Stimulated activated naive CD8-positive, alpha-beta T cell treated with anti-CD3 and anti-CD28 coated beads, Interleukin-15, amount 100 ng/mL, for 72 hours (primary cell): ENCODE measurements around the gene EEF1AKMT2.
"Not testable (repeated sequence)": the region's sequence is repeated elsewhere in the genome, so short reads cannot be mapped to it uniquely, and the experiment has no call there.

ENCODE experiments used
- ATAC-seq: fragments of 150-1000 bp; cut with Tn5 transposase; 2 replicates; pipeline ENCODE4 v1.10.0; 2021; ENCODE audit warnings: mild to moderate bottlenecking, moderate library complexity
- DNase-seq, 2 donors: peaks; one replicate each; pipeline ENCODE4 v3.0.0; 2021 to 2022
- H3K27ac Mint-ChIP-seq, 2 donors: one replicate each; pipeline ENCODE4 v1.8.0; 2022; ENCODE audit warnings: mild to moderate bottlenecking in 2 of 2, mixed read lengths in 2 of 2, moderate library complexity in 2 of 2
- H3K27me3 Mint-ChIP-seq: one replicate; pipeline ENCODE4 v1.8.0; 2022; ENCODE audit warnings: mixed read lengths
- H3K4me1 Mint-ChIP-seq: one replicate; pipeline ENCODE4 v1.8.0; 2022; ENCODE audit warnings: mild to moderate bottlenecking, mixed read lengths
- H3K4me3 Mint-ChIP-seq, 2 donors: one replicate each; pipeline ENCODE4 v1.8.0; 2022; ENCODE audit warnings: mild to moderate bottlenecking in 2 of 2, mixed read lengths in 2 of 2, moderate library complexity in 1 of 2
- H3K9me3 Mint-ChIP-seq, 2 donors: one replicate each; pipeline ENCODE4 v1.8.0; 2022; ENCODE audit warnings: mixed read lengths in 2 of 2

The EEF1AKMT2 gene

DNA sequence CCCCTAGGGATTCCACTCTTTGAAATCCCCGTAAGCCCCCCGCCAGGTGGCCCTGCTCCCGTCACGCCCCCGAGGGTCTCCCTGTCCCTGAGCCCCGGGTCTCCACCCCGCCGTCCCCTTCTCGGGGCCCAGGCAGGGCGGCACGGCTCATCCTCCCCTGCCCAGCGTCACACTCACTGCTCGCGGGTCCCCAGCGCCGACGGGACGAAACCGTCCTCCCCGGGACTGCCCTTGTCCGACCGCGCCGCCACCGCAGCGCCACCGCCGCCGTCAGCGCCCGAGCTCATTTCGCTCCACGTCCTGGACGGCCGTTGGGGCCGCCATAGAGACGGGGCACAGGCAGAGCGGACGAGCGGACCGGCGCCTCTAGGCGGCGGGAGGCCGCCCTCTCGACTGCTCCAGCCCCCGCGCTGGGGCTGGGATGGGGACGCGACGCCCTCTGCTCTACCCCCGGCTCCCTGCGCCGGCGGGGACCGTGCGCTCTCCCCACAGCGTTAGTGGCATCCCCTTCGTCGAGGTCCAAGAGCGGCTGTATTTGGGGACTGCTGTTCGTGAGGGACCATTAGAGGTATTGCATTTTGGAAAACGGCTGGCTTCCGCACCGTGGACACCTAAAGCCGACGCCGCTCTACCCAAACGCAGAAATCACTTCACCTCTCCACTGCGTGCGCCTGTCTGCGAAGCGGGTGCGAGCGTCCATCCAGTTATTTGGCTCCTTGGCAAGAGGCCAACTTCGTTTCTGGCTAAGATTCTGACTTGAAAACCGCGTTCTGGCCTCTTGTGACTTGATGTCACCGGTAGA is at the start of gene EEF1AKMT2:
EEF1AKMT2 (minus strand) TSS at position 341 of the 802 bp plus-strand sequence; CDS start at position 287, 54 bp downstream.
- DNase-seq = peak; percentile 90 to 91
- H3K4me3 Mint-ChIP-seq = peak within 1 kb of the TSS; percentile 90 to 97
- H3K9me3 Mint-ChIP-seq = no peaks in the 10 kb centered on the region
- peak; percentile 99 for ATAC-seq
- peaks cover 16% of the 10 kb centered on the region for H3K4me1 Mint-ChIP-seq
- H3K27ac Mint-ChIP-seq = peak within 1 kb of the TSS; percentile 98
- H3K27me3 Mint-ChIP-seq = no peaks in the 10 kb centered on the region

DNA sequence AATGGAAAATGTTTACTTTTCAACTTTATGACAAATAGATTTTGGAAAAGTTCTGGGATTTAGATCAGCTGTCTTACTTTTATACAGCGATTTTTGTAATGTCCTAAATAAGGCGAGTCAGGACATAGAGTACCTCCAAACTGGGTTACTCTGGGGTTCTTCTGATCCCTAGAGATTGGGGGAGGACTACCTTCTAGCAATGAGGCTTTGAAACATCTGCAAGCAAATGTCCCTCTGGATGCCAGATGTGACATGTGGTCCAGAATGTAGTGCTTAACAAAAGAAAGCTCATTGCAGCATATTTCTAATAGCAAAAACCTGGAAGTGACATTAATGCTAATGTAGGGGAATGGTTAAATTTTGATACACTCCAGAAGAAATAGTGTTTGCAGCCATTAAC is 46.0 kb upstream of the EEF1AKMT2 start:
- DNase-seq (no peak), ATAC-seq (no peak)
- H3K4me3 Mint-ChIP-seq = no peak overlapping the region
- no peaks in the 10 kb centered on the region for H3K9me3 Mint-ChIP-seq
- H3K4me1 Mint-ChIP-seq = no peaks in the 10 kb centered on the region
- H3K27ac Mint-ChIP-seq = no peak overlapping the region
- no peaks in the 10 kb centered on the region for H3K27me3 Mint-ChIP-seq

DNA sequence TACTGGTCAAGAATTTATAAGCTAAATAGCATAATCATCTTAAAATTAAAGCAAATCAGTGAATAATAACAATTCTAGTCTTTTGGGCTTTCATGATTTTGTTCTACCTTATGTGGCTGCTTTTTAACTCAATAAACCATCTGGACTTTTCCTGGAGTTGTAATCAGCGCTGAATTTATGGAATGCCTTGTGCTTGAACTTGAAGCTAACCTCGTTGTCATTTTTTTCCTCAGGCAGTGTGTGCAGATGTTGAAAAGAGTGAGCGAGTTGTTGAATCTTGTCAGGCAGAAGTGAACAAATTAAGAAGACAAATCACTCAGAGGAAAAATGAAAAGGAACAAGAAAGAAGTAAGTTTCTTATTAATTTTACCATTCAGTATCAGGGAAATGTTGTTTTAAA is 39.4 kb upstream of the EEF1AKMT2 start:
- Mint-ChIP-seq H3K4me1 (no peaks in the 10 kb centered on the region), H3K4me3 (no peak overlapping the region), H3K9me3 (no peaks in the 10 kb centered on the region), H3K27me3 (no peaks in the 10 kb centered on the region), H3K27ac (no peak overlapping the region)
- no peak for DNase-seq
- no peak for ATAC-seq

DNA sequence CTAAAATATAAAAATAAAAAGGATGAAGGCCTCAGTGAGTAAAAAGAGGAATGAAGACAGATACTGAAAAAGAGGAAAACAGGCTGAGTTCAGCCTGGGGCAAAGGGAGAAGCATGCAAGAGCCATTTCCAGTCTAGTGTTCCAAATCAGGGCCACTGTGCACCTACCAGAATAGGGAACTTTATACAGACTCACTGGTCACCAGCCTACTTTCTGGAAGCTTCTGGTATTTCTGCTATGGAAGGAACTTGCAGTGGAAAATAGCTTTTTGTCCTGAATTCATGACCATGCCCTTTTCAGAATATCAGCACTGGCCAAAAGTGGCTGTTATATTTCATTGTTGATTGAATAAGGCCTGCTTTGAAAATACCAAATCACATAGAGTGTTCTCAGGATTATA is 38.8 kb upstream of the EEF1AKMT2 start:
- ATAC-seq = no peak
- Mint-ChIP-seq H3K9me3 (no peaks in the 10 kb centered on the region), H3K4me3 (no peak overlapping the region), H3K27me3 (no peaks in the 10 kb centered on the region), H3K27ac (peak overlapping the region in 1 of 2 donors; percentile 46), H3K4me1 (no peaks in the 10 kb centered on the region)
- DNase-seq = no peak

DNA sequence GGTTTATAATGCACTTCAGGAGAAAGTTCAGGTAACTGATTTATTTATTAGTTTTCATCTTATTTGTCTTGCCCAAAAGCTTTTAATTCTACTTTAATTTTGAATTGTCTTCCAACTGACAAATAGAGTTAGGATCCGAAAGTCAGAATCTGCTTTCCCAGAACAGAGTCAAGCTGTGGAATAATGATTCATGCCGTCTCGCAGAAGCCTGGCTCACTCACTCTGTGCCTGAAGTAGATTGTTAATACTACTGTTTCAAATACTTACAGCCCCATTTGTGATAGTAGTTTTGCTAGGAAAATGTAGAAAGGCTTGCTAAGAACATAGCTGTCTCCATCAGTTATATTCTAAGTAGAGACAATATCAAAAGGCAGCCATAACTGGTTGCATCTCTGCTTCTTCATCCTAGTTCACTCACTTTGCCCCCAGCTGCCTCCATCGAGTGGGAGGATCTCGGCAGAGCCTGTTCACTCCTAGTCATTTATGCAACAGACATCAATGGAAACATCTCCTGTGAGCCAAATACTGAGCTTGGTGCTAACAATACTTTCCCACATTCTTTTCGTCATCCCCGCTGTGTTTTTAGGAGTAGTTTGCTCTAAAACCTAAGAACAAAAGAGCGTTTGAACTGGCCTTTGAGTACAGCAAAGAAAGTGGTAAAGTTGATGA is 37.9 kb upstream of the EEF1AKMT2 start:
- no peaks in the 10 kb centered on the region for H3K4me1 Mint-ChIP-seq
- no peak for ATAC-seq
- H3K4me3 Mint-ChIP-seq = no peak overlapping the region
- H3K9me3 Mint-ChIP-seq = no peaks in the 10 kb centered on the region
- no peaks in the 10 kb centered on the region for H3K27me3 Mint-ChIP-seq
- peak overlapping the region in 1 of 2 donors; percentile 74 for H3K27ac Mint-ChIP-seq
- DNase-seq = no peak

DNA sequence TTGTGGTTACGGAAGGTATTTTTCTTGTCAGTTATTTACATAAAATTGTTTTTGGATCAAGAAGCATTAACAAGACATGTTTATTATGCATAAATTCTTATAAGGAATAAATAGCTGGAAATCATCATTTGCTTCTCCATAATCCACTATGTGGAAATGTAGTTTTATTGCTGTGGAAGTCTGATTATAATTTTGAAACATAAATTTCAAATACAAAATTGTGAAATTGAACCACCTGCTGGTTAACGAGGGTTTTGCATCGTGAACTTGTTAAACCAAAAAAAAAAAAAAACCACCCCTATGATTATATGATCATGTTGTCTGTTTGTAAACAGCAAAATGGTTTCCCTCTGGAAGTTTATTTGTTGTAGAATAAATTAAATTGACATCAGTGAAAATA is 35.8 kb upstream of the EEF1AKMT2 start:
- no peak for DNase-seq

DNA sequence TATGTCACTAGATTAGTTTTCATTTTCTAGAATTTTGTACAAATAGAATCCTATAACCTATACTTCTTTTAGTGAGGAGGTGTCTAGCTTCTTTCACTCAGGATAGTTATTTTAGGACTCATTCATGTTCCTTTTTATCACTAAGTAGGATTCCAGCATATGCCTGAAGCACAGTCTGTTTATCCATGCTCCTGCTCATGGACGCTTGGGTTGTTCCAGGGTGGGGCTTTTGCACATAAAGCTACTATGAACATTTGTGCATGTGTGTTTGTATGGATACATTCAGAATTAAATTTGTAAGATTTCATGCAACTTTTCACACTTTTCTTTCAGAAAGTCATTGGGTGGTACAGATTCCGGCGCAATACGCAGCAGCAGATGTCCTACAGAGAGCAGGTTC is 34.6 kb upstream of the EEF1AKMT2 start:
- Mint-ChIP-seq H3K4me3 (no peak overlapping the region), H3K27ac (no peak overlapping the region), H3K27me3 (no peaks in the 10 kb centered on the region), H3K9me3 (no peaks in the 10 kb centered on the region), H3K4me1 (no peaks in the 10 kb centered on the region)
- DNase-seq = no peak
- ATAC-seq = no peak

More for the DNA sequence above, 35.8 kb upstream of the EEF1AKMT2 start:
- no peak overlapping the region for H3K4me3 Mint-ChIP-seq
- H3K27me3 Mint-ChIP-seq = no peaks in the 10 kb centered on the region
- ATAC-seq = no peak
- H3K9me3 Mint-ChIP-seq = no peaks in the 10 kb centered on the region
- no peak overlapping the region for H3K27ac Mint-ChIP-seq
- no peaks in the 10 kb centered on the region for H3K4me1 Mint-ChIP-seq

DNA sequence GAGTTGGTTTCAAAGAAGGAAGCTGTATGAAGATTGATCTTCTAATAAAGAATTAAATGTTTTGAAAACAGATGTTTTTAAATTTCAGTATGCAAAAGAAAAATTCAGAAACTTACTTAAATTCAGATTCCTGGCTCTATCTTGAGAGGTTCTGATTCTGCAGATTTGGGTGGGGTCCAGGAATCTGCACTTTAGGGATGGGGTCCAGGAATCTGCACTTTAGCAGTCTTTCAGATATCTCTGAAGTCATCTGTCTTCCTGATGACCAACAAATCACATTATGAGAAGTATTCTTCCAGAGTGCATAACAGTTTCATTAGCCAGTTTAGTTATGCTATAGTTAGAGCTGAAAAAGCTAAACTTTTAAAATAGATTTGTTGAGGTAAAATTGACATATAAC is 34.0 kb upstream of the EEF1AKMT2 start:
- H3K4me3 Mint-ChIP-seq = no peak overlapping the region
- ATAC-seq (no peak), DNase-seq (no peak)
- H3K27me3 Mint-ChIP-seq = no peaks in the 10 kb centered on the region
- H3K27ac Mint-ChIP-seq = no peak overlapping the region
- no peaks in the 10 kb centered on the region for H3K4me1 Mint-ChIP-seq
- H3K9me3 Mint-ChIP-seq = no peaks in the 10 kb centered on the region

DNA sequence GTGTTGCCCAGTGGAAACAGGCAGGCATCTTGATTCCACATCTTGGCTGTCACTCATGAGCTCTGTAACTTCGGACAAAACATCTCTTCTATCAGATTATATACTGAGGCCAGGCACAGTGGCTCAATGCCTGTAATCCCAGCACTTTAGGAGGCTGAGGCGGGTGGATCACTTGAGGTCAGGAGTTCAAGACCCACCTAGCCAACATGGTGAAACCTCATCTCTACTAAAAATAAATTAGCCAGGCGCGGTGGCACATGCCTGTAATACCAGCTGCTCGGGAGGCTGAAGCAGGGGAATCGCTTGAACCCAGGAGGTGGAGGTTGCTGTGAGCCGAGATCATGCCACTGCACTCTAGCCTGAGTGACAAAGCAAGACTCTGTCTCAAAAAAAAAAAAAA is 33.2 kb upstream of the EEF1AKMT2 start:
- not testable (repeated sequence) for ATAC-seq, H3K27me3 Mint-ChIP-seq, DNase-seq, H3K4me1 Mint-ChIP-seq, H3K27ac Mint-ChIP-seq, H3K4me3 Mint-ChIP-seq, H3K9me3 Mint-ChIP-seq

DNA sequence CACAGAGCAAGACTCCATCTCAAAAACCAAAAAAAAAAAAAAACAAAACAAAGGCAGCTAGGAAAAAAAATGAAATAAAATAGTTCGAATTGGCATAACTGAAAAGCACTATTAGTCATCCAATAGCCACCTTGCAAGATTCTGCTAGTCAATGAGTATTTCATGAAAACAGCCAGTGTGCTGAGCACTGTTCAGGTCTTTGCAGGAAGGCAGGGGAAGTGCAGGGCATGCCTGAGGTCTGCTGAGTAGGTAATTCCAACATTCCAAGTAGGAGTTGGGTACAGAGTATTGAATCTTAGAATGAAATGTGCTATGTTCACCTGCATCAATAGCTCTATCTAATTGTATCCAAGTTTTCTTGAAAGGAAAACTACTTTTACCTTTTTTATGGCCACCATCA is 32.8 kb upstream of the EEF1AKMT2 start:
- ATAC-seq = no peak
- no peak for DNase-seq
- Mint-ChIP-seq H3K4me3 (no peak overlapping the region), H3K9me3 (no peaks in the 10 kb centered on the region), H3K4me1 (no peaks in the 10 kb centered on the region), H3K27ac (peak overlapping the region; percentile 25 to 88), H3K27me3 (no peaks in the 10 kb centered on the region)

DNA sequence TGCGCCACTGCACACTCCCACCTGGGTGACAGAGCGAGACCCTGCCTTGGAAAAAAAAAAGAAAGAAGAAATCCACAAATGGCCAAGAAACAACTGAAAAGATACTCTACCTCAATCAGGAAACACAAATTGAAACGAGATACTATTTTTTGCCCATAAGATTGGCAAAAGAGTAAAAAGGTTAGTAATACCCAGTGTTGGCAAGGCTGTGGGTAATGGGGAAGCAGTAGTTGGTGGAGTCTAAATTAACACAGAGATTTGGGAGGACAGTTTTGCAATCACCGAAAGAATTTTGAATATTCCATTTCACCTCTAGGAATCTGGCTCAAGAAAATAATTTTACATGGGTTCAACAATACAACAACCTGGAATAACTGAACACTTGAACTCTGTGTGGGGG is 29.8 kb upstream of the EEF1AKMT2 start:
- ATAC-seq (no peak), DNase-seq (no peak)
- Mint-ChIP-seq H3K4me1 (no peaks in the 10 kb centered on the region), H3K27me3 (no peaks in the 10 kb centered on the region), H3K9me3 (no peaks in the 10 kb centered on the region), H3K4me3 (no peak overlapping the region), H3K27ac (no peak overlapping the region)

DNA sequence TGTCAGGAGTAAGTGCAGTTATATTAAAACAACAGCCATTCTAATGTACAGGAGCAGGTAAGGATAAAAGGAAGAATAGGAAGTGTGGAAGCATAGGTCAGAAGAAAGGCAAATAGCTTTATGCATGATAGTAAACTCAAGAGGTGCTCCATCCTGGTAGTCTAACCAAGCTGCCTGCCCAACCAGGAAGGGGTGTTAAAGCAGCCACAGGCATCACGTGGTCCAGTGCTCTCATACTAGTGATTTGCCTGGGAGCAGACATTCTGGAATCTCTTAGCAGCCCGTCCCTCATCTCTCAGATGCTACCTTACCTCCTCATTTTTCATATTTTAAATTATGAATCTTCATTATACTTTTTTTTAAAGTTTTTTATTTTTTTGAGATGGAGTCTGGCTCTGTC is 28.4 kb upstream of the EEF1AKMT2 start:
- ATAC-seq = no peak
- Mint-ChIP-seq H3K4me3 (no peak overlapping the region), H3K9me3 (no peaks in the 10 kb centered on the region), H3K27me3 (no peaks in the 10 kb centered on the region), H3K4me1 (no peaks in the 10 kb centered on the region), H3K27ac (no peak overlapping the region)
- no peak for DNase-seq

DNA sequence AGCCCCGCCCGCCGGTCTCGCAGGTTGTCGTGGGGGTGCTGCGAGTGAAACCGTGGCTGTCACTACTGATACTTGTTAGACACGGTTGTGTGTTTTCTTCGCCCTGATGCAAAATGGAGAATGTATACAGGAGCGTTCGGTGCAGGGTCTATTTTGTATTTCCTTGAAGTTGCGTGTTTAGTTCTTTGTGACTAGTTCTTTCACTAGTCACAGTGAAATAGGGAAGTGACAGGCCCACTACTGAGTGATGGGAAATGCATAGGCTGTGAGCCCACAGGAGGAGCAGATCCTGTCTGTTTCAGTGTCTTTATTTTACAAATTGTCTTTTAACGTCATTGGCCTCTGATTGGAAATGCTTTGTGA is 10.6 kb upstream of the EEF1AKMT2 start:
- peaks cover 17% of the 10 kb centered on the region for H3K4me1 Mint-ChIP-seq
- H3K27me3 Mint-ChIP-seq = no peaks in the 10 kb centered on the region
- DNase-seq = peak in 1 of 2 donors; percentile 15
- peak overlapping the region; percentile 94 for H3K27ac Mint-ChIP-seq
- H3K4me3 Mint-ChIP-seq = peak overlapping the region; percentile 89 to 92
- H3K9me3 Mint-ChIP-seq = no peaks in the 10 kb centered on the region
- ATAC-seq = peak; percentile 34

DNA sequence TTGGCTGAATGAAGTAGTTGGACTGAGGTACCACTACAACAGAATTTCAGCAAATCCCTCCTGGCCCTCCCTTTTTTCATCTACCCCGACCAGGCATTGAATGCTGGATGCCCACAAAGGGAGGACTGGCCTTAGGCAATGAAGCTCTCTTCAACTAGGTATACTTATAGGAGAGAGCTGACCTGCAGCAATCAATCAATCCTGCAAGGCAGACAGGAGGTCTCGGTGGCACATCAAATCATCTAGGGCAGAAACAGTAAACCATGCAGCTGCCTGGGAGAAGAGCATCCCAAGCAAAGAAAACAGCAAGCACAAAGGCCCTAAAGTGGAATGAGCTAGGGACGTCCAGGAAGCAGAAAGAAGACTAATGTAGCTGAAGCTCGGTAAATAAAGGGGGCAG is 7.5 kb upstream of the EEF1AKMT2 start:
- ATAC-seq (no peak), DNase-seq (no peak)
- Mint-ChIP-seq H3K27me3 (no peaks in the 10 kb centered on the region), H3K4me1 (peaks cover 17% of the 10 kb centered on the region), H3K9me3 (no peaks in the 10 kb centered on the region), H3K4me3 (no peak overlapping the region), H3K27ac (no peak overlapping the region)

DNA sequence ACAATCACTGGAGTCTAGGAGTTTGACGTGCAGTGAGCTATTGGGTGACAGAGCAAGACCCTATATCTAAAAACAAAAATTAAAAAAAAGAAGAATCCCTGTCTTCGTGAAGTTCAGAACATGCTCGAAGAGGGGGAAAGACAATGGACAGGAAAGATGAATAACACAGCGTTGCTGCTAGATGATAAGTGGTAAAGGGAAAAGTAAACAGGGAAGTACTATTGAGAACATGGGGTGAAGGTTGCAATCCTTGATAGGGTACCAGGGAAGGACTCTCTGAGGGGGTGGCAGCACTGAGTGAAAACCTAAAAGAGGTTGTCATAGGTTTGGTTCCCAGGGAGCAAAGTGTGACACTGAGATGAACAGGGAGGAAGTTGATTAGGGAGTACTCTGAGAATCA is 7.1 kb upstream of the EEF1AKMT2 start:
- Mint-ChIP-seq H3K9me3 (no peaks in the 10 kb centered on the region), H3K27me3 (no peaks in the 10 kb centered on the region), H3K4me1 (peaks cover 17% of the 10 kb centered on the region), H3K4me3 (no peak overlapping the region), H3K27ac (no peak overlapping the region)
- DNase-seq = no peak
- ATAC-seq = no peak

DNA sequence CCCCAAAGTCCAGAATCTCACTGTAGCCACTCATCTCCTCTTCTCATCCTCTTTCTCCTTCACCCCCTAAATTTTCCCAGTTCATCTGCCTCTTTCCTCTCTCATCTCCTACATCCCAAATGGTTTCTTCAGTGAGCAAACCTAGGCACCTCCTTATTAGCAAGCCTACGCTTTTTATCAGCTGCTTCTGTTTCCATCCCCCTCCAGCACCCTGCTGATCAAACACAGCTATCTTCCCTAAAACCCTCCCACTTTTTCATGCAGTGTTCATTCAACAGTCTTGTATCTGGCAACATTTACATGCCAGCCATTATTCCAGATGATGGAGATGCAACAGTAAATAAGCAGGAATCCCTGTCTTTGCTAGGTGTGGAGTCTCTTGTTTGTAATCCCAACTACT is 6.7 kb upstream of the EEF1AKMT2 start:
- Mint-ChIP-seq H3K4me1 (peaks cover 17% of the 10 kb centered on the region), H3K4me3 (no peak overlapping the region), H3K9me3 (no peaks in the 10 kb centered on the region), H3K27me3 (no peaks in the 10 kb centered on the region), H3K27ac (peak overlapping the region in 1 of 2 donors; percentile 3)
- DNase-seq (no peak), ATAC-seq (no peak)
